Endothelial cell of umbilical vein (primary cell): ENCODE measurements around the gene TBC1D9. TPM values are rescaled to one million over a fixed set of nuclear protein-coding genes. Genes with fewer than 3 reads are reported as not detected.

ENCODE experiments used
- BruUV-seq: library from RNA; stranded (reverse); fragments of 400-500 nt; replicated peaks from 2 replicates; lab custom pipeline; 2021; lab: Mats Ljungman, UMichigan
- CTCF ChIA-PET: fragments of 300-600, 350-600 bp; sonication (Branson Sonifier 250); formaldehyde crosslinking; loops from one replicate; lab custom pipeline; 2021; ENCODE audit warnings: antibody characterized with exemption, inconsistent platforms; lab: Charles Lee
- POLR2A ChIA-PET: fragments of 300-600, 350-600 bp; sonication (Branson Sonifier 250); formaldehyde crosslinking; loops from one replicate; lab custom pipeline; 2021; ENCODE audit warnings: antibody characterized with exemption, inconsistent platforms; lab: Charles Lee
- DNase-seq: peaks from one replicate; pipeline ENCODE4 v3.0.0-alpha.2; 2011; ENCODE audit warnings: low read depth, low spot score
- FAIRE-seq: peaks from 2 replicates; lab custom pipeline; 2011; peaks lifted over from hg19 to GRCh38; lab: Jason Lieb, UNC
- H2AFZ ChIP-seq: 2 replicates; pipeline ENCODE4 v1.6.0; 2012; ENCODE audit warnings: low read depth, low read length, control low read depth, inconsistent platforms
- H3K27ac ChIP-seq: 2 replicates; pipeline ENCODE4 v1.5.1; 2011; ENCODE audit warnings: low read depth, mild to moderate bottlenecking, control low read depth, low read length, moderate library complexity; ENCODE audit not compliant: insufficient read depth
- H3K27me3 ChIP-seq, 2 experiments: 2 replicates each; pipeline versions ENCODE4 v1.6.0 to v1.6.1; 2011; ENCODE audit warnings: low read length in 2 of 2, mixed read lengths in 1 of 2; ENCODE audit not compliant: control insufficient read depth in 2 of 2, insufficient read depth in 2 of 2
- H3K36me3 ChIP-seq, 2 experiments: 2 replicates in 1 of 2; 3 replicates in 1 of 2; pipeline ENCODE4 v1.5.1; 2011; ENCODE audit warnings: low read length in 2 of 2, mild to moderate bottlenecking in 1 of 2, moderate library complexity in 1 of 2; ENCODE audit not compliant: control insufficient read depth in 2 of 2, insufficient read depth in 2 of 2; ENCODE audit errors: extremely low read depth in 1 of 2
- H3K4me1 ChIP-seq: 3 replicates; pipeline ENCODE4 v1.5.1; 2011; ENCODE audit warnings: mild to moderate bottlenecking, low read length; ENCODE audit not compliant: control insufficient read depth, insufficient read depth; ENCODE audit errors: extremely low read depth
- H3K4me2 ChIP-seq: 2 replicates; pipeline ENCODE4 v1.6.1; 2011; ENCODE audit warnings: low read length, control low read depth, mixed read lengths; ENCODE audit not compliant: insufficient read depth
- H3K4me3 ChIP-seq, 3 experiments: fragments of 200-600 bp in 1 of 3; sonication (generic), shearing (Covaris generic) in 1 of 3; replicated peaks in 1 of 3; 2 replicates each; pipeline ENCODE4 v1.5.1; 2011 to 2016; ENCODE audit warnings: control low read depth in 3 of 3, low read length in 3 of 3, mild to moderate bottlenecking in 2 of 3, inconsistent platforms in 1 of 3, low read depth in 1 of 3, moderate library complexity in 1 of 3; ENCODE audit not compliant: insufficient read depth in 1 of 3
- H3K79me2 ChIP-seq: 2 replicates; pipeline ENCODE4 v1.6.0; 2012; ENCODE audit warnings: low read length, inconsistent platforms; ENCODE audit not compliant: control insufficient read depth, insufficient read depth
- H3K9ac ChIP-seq: replicated peaks from 2 replicates; pipeline ENCODE3; 2011; ENCODE audit warnings: low read length, control low read depth; ENCODE audit not compliant: insufficient read depth; ENCODE audit errors: extremely low read depth
- H3K9me1 ChIP-seq: replicated peaks from 3 replicates; pipeline ENCODE4 v1.6.0; 2011; ENCODE audit warnings: mild to moderate bottlenecking, low read length; ENCODE audit not compliant: control insufficient read depth, insufficient read depth; ENCODE audit errors: extremely low read depth
- H3K9me3 ChIP-seq: replicated peaks from 2 replicates; pipeline ENCODE4 v1.5.1; 2012; ENCODE audit warnings: low read length, inconsistent platforms; ENCODE audit not compliant: control insufficient read depth, insufficient read depth
- H4K20me1 ChIP-seq: replicated peaks from 2 replicates; pipeline ENCODE3; 2011; ENCODE audit warnings: mild to moderate bottlenecking, low read length; ENCODE audit not compliant: control insufficient read depth, insufficient read depth; ENCODE audit errors: extremely low read depth
- EZH2 ChIP-seq: IDR thresholded peaks from 2 replicates; pipeline ENCODE4 v1.6.1; 2012; ENCODE audit warnings: borderline replicate concordance, low read depth, mild to moderate bottlenecking, moderate library complexity, low read length, inconsistent platforms; ENCODE audit not compliant: severe bottlenecking
- FOS ChIP-seq: IDR thresholded peaks from 2 replicates; pipeline ENCODE4 v1.6.1; 2011; ENCODE audit warnings: mild to moderate bottlenecking, low read length, moderate library complexity, borderline replicate concordance; ENCODE audit not compliant: insufficient read depth
- GATA2 ChIP-seq: IDR thresholded peaks from 2 replicates; pipeline ENCODE4 v1.7.0; 2011; ENCODE audit warnings: low read depth, mild to moderate bottlenecking, moderate library complexity, mixed read lengths, low read length; ENCODE audit not compliant: insufficient read length, insufficient read depth
- JUN ChIP-seq: IDR thresholded peaks from 2 replicates; pipeline ENCODE4 v1.6.1; 2011; ENCODE audit warnings: borderline replicate concordance, low read depth; ENCODE audit not compliant: insufficient read length, insufficient read depth
- MYC ChIP-seq: IDR thresholded peaks from one replicate; pipeline ENCODE4 v1.6.1; 2011; ENCODE audit warnings: mild to moderate bottlenecking, low read depth, low read length
- POLR2A ChIP-seq: IDR thresholded peaks from 2 replicates; pipeline ENCODE4 v1.6.1; 2012; ENCODE audit warnings: low read depth, mild to moderate bottlenecking, control low read depth, low read length
- POLR2AphosphoS5 ChIP-seq: IDR thresholded peaks from 2 replicates; pipeline ENCODE4 v1.6.1; 2012; ENCODE audit warnings: low read depth, mild to moderate bottlenecking, control low read depth, low read length, moderate library complexity; ENCODE audit not compliant: insufficient read depth
- dilution Hi-C: fragments of 300-500 bp; cut with MboI; formaldehyde crosslinking; loops from one replicate; pipeline ENCODE4 v1.15.0; 2019; ENCODE audit warnings: low sequenced_read_pairs; ENCODE audit not compliant: extremely low pct_ligation_motif_present
- intact Hi-C: fragments of 100-400 bp; cut with micrococcal nuclease; formaldehyde crosslinking; loops from one replicate; pipeline ENCODE4 v1.10.0; 2022
- polyA plus RNA-seq, 4 experiments: library from polyadenylated mRNA; depleted of rRNA in 3 of 4; stranded (reverse) in 3 of 4; unstranded in 1 of 4; fragments of >200 nt; gene quantifications; 2 replicates each; pipeline versions ENCODE4 v1.2.1 to v1.2.3, GENCODE V29; 2011 to 2012; ENCODE audit warnings: missing spikeins in 1 of 4
- total RNA-seq: library from RNA; stranded (reverse); gene quantifications from 2 replicates; pipeline ENCODE4 v1.2.3, GENCODE V29; 2021
- TF ChIP-seq, protein P1 (sequence below), 2 donors: IDR thresholded peaks; 1 replicate in 1 of 2; 2 replicates in 1 of 2; pipeline ENCODE4 v1.5.1; 2011; ENCODE audit warnings: low read length in 2 of 2, mild to moderate bottlenecking in 2 of 2, moderate library complexity in 2 of 2, control low read depth in 1 of 2, inconsistent platforms in 1 of 2, low read depth in 1 of 2; ENCODE audit not compliant: insufficient read depth in 1 of 2; ENCODE audit errors: extremely low read depth in 1 of 2
- TF ChIP-seq, protein P2 (sequence below): IDR thresholded peaks from 2 replicates; pipeline ENCODE4 v1.6.1; 2011; ENCODE audit not compliant: insufficient read depth, insufficient read length

Gene TBC1D9
- total and polyA plus RNA-seq, 2 donors (not counting 3 experiments of a cell fraction or from before 2014, with no cell fraction given), result 21.7 to 45.3 TPM

DNA sequence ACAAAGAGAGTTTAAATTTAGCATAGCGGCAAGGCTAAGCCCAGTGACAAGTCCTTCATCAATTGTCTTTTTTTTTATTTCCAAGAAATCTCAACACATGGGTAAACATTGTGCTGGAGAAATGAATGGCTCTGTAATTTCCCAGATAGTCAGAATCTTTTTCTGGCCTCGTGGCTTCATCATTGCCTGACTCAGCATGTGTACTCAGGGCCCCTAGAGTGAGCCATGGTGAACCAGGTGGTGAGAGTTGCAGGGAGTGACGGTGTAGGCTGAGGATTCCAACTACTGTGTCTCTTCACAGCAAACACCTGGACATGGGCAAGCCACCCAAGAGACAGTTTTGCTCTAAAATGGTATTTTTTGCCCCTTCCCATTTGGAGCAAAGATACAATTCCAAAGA lies 144.3 kb downstream of the TBC1D9 start:
- H2AFZ ChIP-seq, result no peak overlapping the region
- H3K36me3 ChIP-seq, result no peaks in the 10 kb centered on the region
- H3K9ac ChIP-seq, result no peak overlapping the region
- H3K4me2 ChIP-seq, result no peak overlapping the region
- CTCF ChIA-PET, result interaction anchor here (5.4 kb wide), 1 partner anchor 251 kb away, joined by 116 read pairs; no protein-coding TSS in a partner anchor
- H3K4me1 ChIP-seq, result peaks cover 3% of the 10 kb centered on the region
- no peak overlapping the region for H3K27ac ChIP-seq
- peaks cover 0 to 4% of the 10 kb centered on the region in 2 experiments for H3K27me3 ChIP-seq
- no TSS peak for BruUV-seq
- intact Hi-C loops, result loop anchor here (2.0 to 10.0 kb wide), 3 partner anchors 87 to 955 kb away; partner anchors contain the start of gene ELMOD2
- no peak overlapping the region for H3K4me3 ChIP-seq
- DNase-seq, result no peak
- POLR2A ChIA-PET, result no interaction called here
- H4K20me1 ChIP-seq, result no peaks in the 10 kb centered on the region
- no peaks in the 10 kb centered on the region for H3K79me2 ChIP-seq
- dilution Hi-C loops, result no loop called here
- no peaks in the 10 kb centered on the region for H3K9me1 ChIP-seq
- TF ChIP-seq, protein P1, sequence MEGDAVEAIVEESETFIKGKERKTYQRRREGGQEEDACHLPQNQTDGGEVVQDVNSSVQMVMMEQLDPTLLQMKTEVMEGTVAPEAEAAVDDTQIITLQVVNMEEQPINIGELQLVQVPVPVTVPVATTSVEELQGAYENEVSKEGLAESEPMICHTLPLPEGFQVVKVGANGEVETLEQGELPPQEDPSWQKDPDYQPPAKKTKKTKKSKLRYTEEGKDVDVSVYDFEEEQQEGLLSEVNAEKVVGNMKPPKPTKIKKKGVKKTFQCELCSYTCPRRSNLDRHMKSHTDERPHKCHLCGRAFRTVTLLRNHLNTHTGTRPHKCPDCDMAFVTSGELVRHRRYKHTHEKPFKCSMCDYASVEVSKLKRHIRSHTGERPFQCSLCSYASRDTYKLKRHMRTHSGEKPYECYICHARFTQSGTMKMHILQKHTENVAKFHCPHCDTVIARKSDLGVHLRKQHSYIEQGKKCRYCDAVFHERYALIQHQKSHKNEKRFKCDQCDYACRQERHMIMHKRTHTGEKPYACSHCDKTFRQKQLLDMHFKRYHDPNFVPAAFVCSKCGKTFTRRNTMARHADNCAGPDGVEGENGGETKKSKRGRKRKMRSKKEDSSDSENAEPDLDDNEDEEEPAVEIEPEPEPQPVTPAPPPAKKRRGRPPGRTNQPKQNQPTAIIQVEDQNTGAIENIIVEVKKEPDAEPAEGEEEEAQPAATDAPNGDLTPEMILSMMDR (IDR thresholded peaks at IDR 0.05; ENCODE audit: extremely low read depth in 1 of 2, insufficient read depth in 1 of 2, low read depth in 1 of 2, low read length in 2 of 2), result no peak
- TF ChIP-seq GATA2 (no peak), MYC (no peak), POLR2A (no peak), FOS (no peak), POLR2AphosphoS5 (no peak), JUN (no peak), EZH2 (no peak)
- TF ChIP-seq, protein P2, sequence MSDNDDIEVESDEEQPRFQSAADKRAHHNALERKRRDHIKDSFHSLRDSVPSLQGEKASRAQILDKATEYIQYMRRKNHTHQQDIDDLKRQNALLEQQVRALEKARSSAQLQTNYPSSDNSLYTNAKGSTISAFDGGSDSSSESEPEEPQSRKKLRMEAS, result no peak
- H3K9me3 ChIP-seq, result no peaks in the 10 kb centered on the region
- no peak for FAIRE-seq
